Heart left ventricle (tissue), 13 donors: ENCODE data around the gene ATP7B.

Experiments
- CTCF ChIP-seq, 12 donors: fragments of 200-600 bp; sonication (generic) in 4 of 12; IDR thresholded peaks; one replicate each; pipeline versions ENCODE4 v1.5.0 to v1.8.0; 2018 to 2022; ENCODE audit warnings: antibody characterized with exemption in 12 of 12, mild to moderate bottlenecking in 5 of 12
- POLR2A ChIP-seq, 2 donors: fragments of 450-650 bp; IDR thresholded peaks; one replicate each; pipeline ENCODE4 v1.6.1; 2017; ENCODE audit warnings: antibody characterized with exemption in 2 of 2, mild to moderate bottlenecking in 2 of 2, moderate library complexity in 2 of 2
- donor health status: ischemic (EF 13 %, LVEDD 7.1; RV severe dilation, severe dysfunction).
- donor health status: DM: no; HTN: yes; CAD: no.
- donor health status: DM: no; HTN: no; CAD: no.
- donor health status: ischemic (EF 25% LVEDD 6.9; RV normal size, moderate dysfunction).
- donor health status: ischemic (EF 25% LVEDD 5.7; RV mildly dilated, moderate dysfunction).
- donor health status: ischemic (EF 35%, LVEDD 5.7; RV mildly dilated, moderate dysfunction).
- donor health status: nonischemic (EF 11% LVEDD 7.7; RV severe dilation, severe dysfunction).
- donor health status: DM: yes; HTN: yes; CAD: no.
- donor health status: PGD.
- donor health status: ischemic (EF 29% LVEDD 5.4; RV normal size, mild dysfunction).
- donor health status: nonischemic (EF 23%, LVEDD 6.1; RV moderate dilation, normal function).

GRCh38 chr13:51907040-51907732, 104.1 kb downstream of the ATP7B start:
- TF ChIP-seq CTCF (IDR thresholded peaks at IDR 0.05) (no peak), POLR2A (IDR thresholded peaks at IDR 0.05) (no peak)
